HCT116 (cell line): ENCODE results near the gene ELFN2. TPM values are rescaled to one million over a fixed set of nuclear protein-coding genes. Genes with fewer than 3 reads are reported as not detected.

Source experiments
- ATAC-seq: fragments of 200-7000 bp; cut with Tn5 transposase; 2 replicates; pipeline ENCODE4 v1.9.1; 2020; ENCODE audit warnings: mild to moderate bottlenecking, moderate library complexity
- BruUV-seq: library from RNA; stranded (reverse); fragments of 400-500 nt; replicated peaks from 2 replicates; lab custom pipeline; 2021; lab: Mats Ljungman, UMichigan
- CTCF ChIA-PET: fragments of 300-600 bp; sonication (Branson Sonifier 250); formaldehyde crosslinking; loops from one replicate; lab custom pipeline; 2021; ENCODE audit warnings: antibody characterized with exemption; lab: Charles Lee
- POLR2A ChIA-PET: fragments of 300-600, 350-600 bp; sonication (Branson Sonifier 250); formaldehyde crosslinking; loops from one replicate; lab custom pipeline; 2021; ENCODE audit warnings: antibody characterized with exemption; lab: Charles Lee
- RAD21 ChIA-PET, 2 experiments: fragments of 300-600 bp; sonication (Branson Sonifier 250); formaldehyde crosslinking; loops; one replicate each; lab custom pipeline; 2023; ENCODE audit warnings: low total read pairs in 2 of 2; ENCODE audit not compliant: uncharacterized antibody in 2 of 2, unreplicated experiment in 2 of 2, low non-redundant PET in 1 of 2; lab: Charles Lee
- DNase-seq: peaks from one replicate; pipeline ENCODE4 v3.0.0-alpha.2; 2010; ENCODE audit warnings: low read depth, low spot score
- H2AFZ ChIP-seq: fragments of 200-600 bp; shearing (Covaris generic), sonication (generic); 2 replicates; pipeline ENCODE4 v1.6.1; 2017; ENCODE audit warnings: low read depth, mixed run types, mixed read lengths, antibody characterized with exemption, low read length; ENCODE audit not compliant: poor library complexity, severe bottlenecking
- H3K27ac ChIP-seq: 2 replicates; pipeline ENCODE4 v1.5.1; 2012; ENCODE audit warnings: low read depth, low read length
- H3K27me3 ChIP-seq: fragments of 200-600 bp; sonication (generic); 2 replicates; pipeline ENCODE4 v1.6.1; 2016; ENCODE audit warnings: mixed run types, low read length, mixed read lengths; ENCODE audit not compliant: insufficient read depth
- H3K36me3 ChIP-seq, 2 experiments: fragments of 200-500 bp in 1 of 2; fragments of 200-600 bp in 1 of 2; sonication (Bioruptor generic) in 1 of 2; sonication (generic) in 1 of 2; 2 replicates each; pipeline versions ENCODE4 v1.5.1 to v1.6.1; 2014 to 2016; ENCODE audit warnings: low read length in 2 of 2, inconsistent platforms in 1 of 2, mixed read lengths in 1 of 2, mixed run types in 1 of 2; ENCODE audit not compliant: insufficient read depth in 2 of 2, control insufficient read depth in 1 of 2
- H3K4me1 ChIP-seq, 2 experiments: fragments of 200-600 bp in 1 of 2; sonication (generic) in 1 of 2; 2 replicates each; pipeline versions ENCODE4 v1.5.1 to v1.6.1; 2012 to 2017; ENCODE audit warnings: low read length in 2 of 2, inconsistent platforms in 1 of 2, mild to moderate bottlenecking in 1 of 2, mixed read lengths in 1 of 2, mixed run types in 1 of 2, moderate library complexity in 1 of 2; ENCODE audit not compliant: insufficient read depth in 2 of 2, control insufficient read depth in 1 of 2
- H3K4me2 ChIP-seq: fragments of 200-600 bp; sonication (generic); 2 replicates; pipeline ENCODE4 v1.6.1; 2017; ENCODE audit warnings: mixed run types, low read length, mixed read lengths
- H3K4me3 ChIP-seq, 2 experiments: fragments of 200-600 bp in 1 of 2; sonication (generic) in 1 of 2; replicated peaks in 1 of 2; 2 replicates each; pipeline ENCODE4 v1.5.1; 2011 to 2016; ENCODE audit warnings: low read length in 2 of 2, control low read depth in 1 of 2, low read depth in 1 of 2, mild to moderate bottlenecking in 1 of 2, mixed read lengths in 1 of 2, mixed run types in 1 of 2
- H3K79me2 ChIP-seq: fragments of 200-600 bp; sonication (generic); 2 replicates; pipeline ENCODE4 v1.6.1; 2017; ENCODE audit warnings: mild to moderate bottlenecking, mixed run types, low read length, moderate library complexity, mixed read lengths; ENCODE audit not compliant: insufficient read depth
- H3K9ac ChIP-seq: fragments of 200-600 bp; sonication (generic); 2 replicates; pipeline ENCODE4 v1.6.1; 2016; ENCODE audit warnings: low read length, mixed read lengths
- H3K9me2 ChIP-seq: fragments of 200-600 bp; sonication (generic), shearing (Covaris generic); 2 replicates; pipeline ENCODE4 v1.6.1; 2017; ENCODE audit warnings: mixed run types, mild to moderate bottlenecking, moderate library complexity; ENCODE audit not compliant: insufficient read depth
- H3K9me3 ChIP-seq, 2 experiments: fragments of 200-500 bp in 1 of 2; fragments of 200-600 bp in 1 of 2; sonication (Bioruptor generic) in 1 of 2; sonication (generic) in 1 of 2; 2 replicates each; pipeline ENCODE4 v1.6.1; 2014 to 2017; ENCODE audit warnings: low read length in 2 of 2, mixed read lengths in 2 of 2, inconsistent platforms in 1 of 2, low read depth in 1 of 2, mild to moderate bottlenecking in 1 of 2, mixed run types in 1 of 2, moderate library complexity in 1 of 2; ENCODE audit not compliant: control insufficient read depth in 1 of 2, insufficient read depth in 1 of 2
- H4K20me1 ChIP-seq: fragments of 200-600 bp; sonication (generic), shearing (Covaris generic); 2 replicates; pipeline ENCODE4 v1.6.1; 2017; ENCODE audit warnings: mixed run types, mild to moderate bottlenecking, moderate library complexity; ENCODE audit not compliant: insufficient read depth
- CBX3 ChIP-seq: IDR thresholded peaks from 2 replicates; pipeline ENCODE4 v1.6.1; 2012; ENCODE audit warnings: low read depth
- CEBPB ChIP-seq: IDR thresholded peaks from 2 replicates; pipeline ENCODE4 v1.6.1; 2012; ENCODE audit warnings: low read depth
- EGR1 ChIP-seq: IDR thresholded peaks from 2 replicates; pipeline ENCODE4 v1.6.1; 2012; ENCODE audit warnings: low read depth
- FOSL1 ChIP-seq: IDR thresholded peaks from 2 replicates; pipeline ENCODE4 v1.6.1; 2012; ENCODE audit warnings: low read depth
- JUND ChIP-seq: IDR thresholded peaks from 2 replicates; pipeline ENCODE4 v1.6.1; 2012
- POLR2AphosphoS5 ChIP-seq: IDR thresholded peaks from 2 replicates; pipeline ENCODE4 v1.6.1; 2011; ENCODE audit warnings: mild to moderate bottlenecking, low read depth, low read length, moderate library complexity
- SP1 ChIP-seq: IDR thresholded peaks from 2 replicates; pipeline ENCODE4 v1.6.1; 2012; ENCODE audit warnings: low read depth
- SRF ChIP-seq: IDR thresholded peaks from 2 replicates; pipeline ENCODE4 v1.6.1; 2012; ENCODE audit warnings: low read depth
- TCF7L2 ChIP-seq: IDR thresholded peaks from 2 replicates; pipeline ENCODE4 v1.7.0; 2011; ENCODE audit warnings: borderline replicate concordance, inconsistent platforms; ENCODE audit not compliant: insufficient read depth, insufficient read length; ENCODE audit errors: extremely low read depth
- YY1 ChIP-seq: IDR thresholded peaks from 2 replicates; pipeline ENCODE4 v1.6.1; 2011; ENCODE audit warnings: low read length, low read depth, moderate library complexity, mild to moderate bottlenecking; ENCODE audit not compliant: insufficient replicate concordance; ENCODE audit errors: extremely low read depth
- ZNF274 ChIP-seq: fragments of 200-500 bp; sonication (Bioruptor generic); IDR thresholded peaks from 2 replicates; pipeline ENCODE4 v1.6.1; 2014; ENCODE audit warnings: mild to moderate bottlenecking, low read depth, low read length, inconsistent platforms
- intact Hi-C: fragments of 100-400 bp; cut with micrococcal nuclease; formaldehyde crosslinking; loops from 2 replicates; pipeline ENCODE4 v1.10.0; 2022
- total RNA-seq: library from RNA; stranded (reverse); gene quantifications from one replicate; pipeline ENCODE4 v1.2.1, GENCODE V29; 2021; ENCODE audit not compliant: unreplicated experiment
- TF ChIP-seq, protein P1 (sequence below): IDR thresholded peaks from 2 replicates; pipeline ENCODE4 v1.6.1; 2012
- TF ChIP-seq, protein P2 (sequence below): IDR thresholded peaks from 2 replicates; pipeline ENCODE4 v1.6.1; 2011; ENCODE audit warnings: mild to moderate bottlenecking, low read length, moderate library complexity; ENCODE audit not compliant: insufficient replicate concordance; ENCODE audit errors: extremely low read depth
- TF ChIP-seq, protein P3 (sequence below): IDR thresholded peaks from 2 replicates; pipeline ENCODE4 v1.6.1; 2012
- TF ChIP-seq, protein P4 (sequence below), 3 experiments: fragments of 200-600 bp in 1 of 3; sonication (generic) in 1 of 3; IDR thresholded peaks in 2 of 3; conservative IDR thresholded peaks in 1 of 3; 2 replicates each; pipeline ENCODE4 v1.5.1; 2012 to 2017; ENCODE audit warnings: low read depth in 2 of 3, low read length in 2 of 3, antibody characterized with exemption in 1 of 3, borderline replicate concordance in 1 of 3, control low read depth in 1 of 3, mild to moderate bottlenecking in 1 of 3, mixed read lengths in 1 of 3, mixed run types in 1 of 3, moderate library complexity in 1 of 3; ENCODE audit not compliant: insufficient read depth in 1 of 3

ELFN2 gene
- total RNA-seq, 1 experiment from 2014 or later = 45.4 TPM

DNA sequence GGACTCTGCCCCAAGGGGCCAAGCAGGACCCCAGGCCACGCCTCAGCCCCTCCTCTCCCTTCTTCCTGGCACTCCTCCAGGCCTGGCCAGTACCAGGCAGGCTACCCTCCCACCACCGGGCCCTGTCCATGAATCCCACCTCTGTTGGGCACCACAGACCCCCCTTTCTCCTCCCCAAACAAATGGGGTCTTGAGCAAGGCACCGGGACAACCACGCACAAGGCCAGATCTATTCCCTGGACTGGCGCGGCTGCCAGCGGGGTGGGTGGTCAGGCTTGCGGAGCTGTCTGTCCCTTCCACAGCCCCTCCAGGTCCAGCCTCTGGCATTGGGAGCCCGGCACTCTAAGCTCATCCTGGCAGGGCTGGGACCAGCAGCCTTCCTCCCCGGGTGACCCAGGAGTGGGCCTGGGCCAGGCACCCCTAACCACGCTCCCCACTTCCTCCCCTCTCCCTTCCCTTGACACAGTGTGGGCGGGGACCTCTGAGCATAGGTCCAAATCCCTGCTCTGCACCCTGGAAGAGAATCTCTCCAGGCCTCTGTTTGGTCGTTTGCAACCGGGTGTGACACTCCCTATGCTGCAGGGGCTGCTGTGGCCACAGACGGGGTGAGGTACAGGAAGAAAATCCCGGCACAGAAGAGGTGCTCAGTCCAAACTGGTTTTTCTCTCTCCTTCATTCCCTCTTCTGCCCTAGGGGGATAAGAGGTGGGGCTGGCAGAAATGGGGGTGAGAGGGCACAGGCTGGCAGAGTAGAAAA is 14.6 kb downstream of the ELFN2 start:
- intact Hi-C loops = no loop called here
- CTCF ChIA-PET = no interaction called here
- Histone ChIP-seq H3K36me3 (no peaks in the 10 kb centered on the region; a peak in 1 of 4 replicates), H2AFZ (no peak overlapping the region), H3K4me2 (no peak overlapping the region), H3K79me2 (peaks cover 82% of the 10 kb centered on the region), H3K9ac (no peak overlapping the region), H4K20me1 (no peaks in the 10 kb centered on the region), H3K9me3 (no peaks in the 10 kb centered on the region), H3K27ac (no peak overlapping the region; the same call in 1 of the 2 replicates), H3K4me1 (0 out of 4 replicates have a peak, but pooled peaks cover 0 to 3% of the 10 kb centered on the region in 2 experiments), H3K27me3 (no peaks in the 10 kb centered on the region), H3K4me3 (no peak overlapping the region), H3K9me2 (no peaks in the 10 kb centered on the region)
- ATAC-seq = no peak; the same call in 1 of the 2 replicates
- RAD21 ChIA-PET = no interaction called here
- POLR2A ChIA-PET = no interaction called here
- no TSS peak for BruUV-seq
- TF ChIP-seq TCF7L2 (no peak), FOSL1 (no peak), JUND (no peak), SP1 (no peak), EGR1 (no peak), YY1 (no peak), POLR2AphosphoS5 (no peak), CBX3 (no peak), CEBPB (no peak)
- TF ChIP-seq, protein P1, sequence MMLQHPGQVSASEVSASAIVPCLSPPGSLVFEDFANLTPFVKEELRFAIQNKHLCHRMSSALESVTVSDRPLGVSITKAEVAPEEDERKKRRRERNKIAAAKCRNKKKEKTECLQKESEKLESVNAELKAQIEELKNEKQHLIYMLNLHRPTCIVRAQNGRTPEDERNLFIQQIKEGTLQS = no peak
- no peak for DNase-seq

DNA sequence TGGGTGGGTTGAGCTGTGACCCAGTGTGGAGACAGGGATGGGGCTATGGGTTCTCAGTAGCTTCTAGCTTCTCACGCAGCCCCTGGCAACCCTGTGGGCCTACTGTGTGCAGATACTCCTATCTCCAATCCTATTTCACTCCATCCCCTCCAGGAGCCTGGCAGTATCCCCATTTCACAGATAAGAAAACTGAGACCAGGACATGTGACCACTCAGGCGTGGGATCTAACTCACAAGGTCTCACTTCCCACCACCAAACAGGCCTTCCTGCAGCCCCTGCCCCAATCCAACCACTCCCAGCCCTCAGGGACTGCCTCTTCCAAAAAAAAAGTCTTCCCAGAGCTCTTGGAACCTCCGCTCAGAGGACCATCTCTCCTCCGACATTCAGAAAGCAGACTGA is 15.6 kb downstream of the ELFN2 start:
- Histone ChIP-seq H3K36me3 (no peaks in the 10 kb centered on the region; a peak in 1 of 4 replicates), H3K9ac (no peak overlapping the region), H3K4me3 (no peak overlapping the region), H3K9me3 (no peaks in the 10 kb centered on the region), H4K20me1 (no peaks in the 10 kb centered on the region), H3K79me2 (peaks cover 79% of the 10 kb centered on the region), H3K4me1 (peaks cover 0 to 9% of the 10 kb centered on the region in 2 experiments; a peak in 1 of 4 replicates), H3K27ac (no peak overlapping the region), H3K27me3 (no peaks in the 10 kb centered on the region), H2AFZ (no peak overlapping the region), H3K9me2 (no peaks in the 10 kb centered on the region), H3K4me2 (no peak overlapping the region)
- no TSS peak for BruUV-seq
- intact Hi-C loops = no loop called here
- no peak for DNase-seq
- ChIA-PET POLR2A (no interaction called here), CTCF (no interaction called here), RAD21 (no interaction called here)
- no peak for ATAC-seq
- no peak for TF ChIP-seq ZNF274
- no peak for TF ChIP-seq TCF7L2
- no peak for TF ChIP-seq CEBPB
- no peak for TF ChIP-seq SRF
- no peak for TF ChIP-seq YY1
- TF ChIP-seq, protein P2, sequence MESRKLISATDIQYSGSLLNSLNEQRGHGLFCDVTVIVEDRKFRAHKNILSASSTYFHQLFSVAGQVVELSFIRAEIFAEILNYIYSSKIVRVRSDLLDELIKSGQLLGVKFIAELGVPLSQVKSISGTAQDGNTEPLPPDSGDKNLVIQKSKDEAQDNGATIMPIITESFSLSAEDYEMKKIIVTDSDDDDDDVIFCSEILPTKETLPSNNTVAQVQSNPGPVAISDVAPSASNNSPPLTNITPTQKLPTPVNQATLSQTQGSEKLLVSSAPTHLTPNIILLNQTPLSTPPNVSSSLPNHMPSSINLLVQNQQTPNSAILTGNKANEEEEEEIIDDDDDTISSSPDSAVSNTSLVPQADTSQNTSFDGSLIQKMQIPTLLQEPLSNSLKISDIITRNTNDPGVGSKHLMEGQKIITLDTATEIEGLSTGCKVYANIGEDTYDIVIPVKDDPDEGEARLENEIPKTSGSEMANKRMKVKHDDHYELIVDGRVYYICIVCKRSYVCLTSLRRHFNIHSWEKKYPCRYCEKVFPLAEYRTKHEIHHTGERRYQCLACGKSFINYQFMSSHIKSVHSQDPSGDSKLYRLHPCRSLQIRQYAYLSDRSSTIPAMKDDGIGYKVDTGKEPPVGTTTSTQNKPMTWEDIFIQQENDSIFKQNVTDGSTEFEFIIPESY = no peak
- no peak for TF ChIP-seq FOSL1
- TF ChIP-seq, protein P3, sequence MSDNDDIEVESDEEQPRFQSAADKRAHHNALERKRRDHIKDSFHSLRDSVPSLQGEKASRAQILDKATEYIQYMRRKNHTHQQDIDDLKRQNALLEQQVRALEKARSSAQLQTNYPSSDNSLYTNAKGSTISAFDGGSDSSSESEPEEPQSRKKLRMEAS = no peak
- TF ChIP-seq, protein P4, sequence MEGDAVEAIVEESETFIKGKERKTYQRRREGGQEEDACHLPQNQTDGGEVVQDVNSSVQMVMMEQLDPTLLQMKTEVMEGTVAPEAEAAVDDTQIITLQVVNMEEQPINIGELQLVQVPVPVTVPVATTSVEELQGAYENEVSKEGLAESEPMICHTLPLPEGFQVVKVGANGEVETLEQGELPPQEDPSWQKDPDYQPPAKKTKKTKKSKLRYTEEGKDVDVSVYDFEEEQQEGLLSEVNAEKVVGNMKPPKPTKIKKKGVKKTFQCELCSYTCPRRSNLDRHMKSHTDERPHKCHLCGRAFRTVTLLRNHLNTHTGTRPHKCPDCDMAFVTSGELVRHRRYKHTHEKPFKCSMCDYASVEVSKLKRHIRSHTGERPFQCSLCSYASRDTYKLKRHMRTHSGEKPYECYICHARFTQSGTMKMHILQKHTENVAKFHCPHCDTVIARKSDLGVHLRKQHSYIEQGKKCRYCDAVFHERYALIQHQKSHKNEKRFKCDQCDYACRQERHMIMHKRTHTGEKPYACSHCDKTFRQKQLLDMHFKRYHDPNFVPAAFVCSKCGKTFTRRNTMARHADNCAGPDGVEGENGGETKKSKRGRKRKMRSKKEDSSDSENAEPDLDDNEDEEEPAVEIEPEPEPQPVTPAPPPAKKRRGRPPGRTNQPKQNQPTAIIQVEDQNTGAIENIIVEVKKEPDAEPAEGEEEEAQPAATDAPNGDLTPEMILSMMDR (IDR thresholded peaks at IDR 0.05 in 2 of 3, conservative IDR thresholded peaks at IDR 0.05 in 1 of 3; ENCODE audit: borderline replicate concordance in 1 of 3, insufficient read depth in 1 of 3, low read depth in 2 of 3, low read length in 2 of 3) = no peak
